OCI-LY3 (cell line): Measurements from ENCODE around the gene OPN5.

Experiments
- H2AFZ ChIP-seq: fragments of 200-600, 300-600 bp; shearing (Covaris generic); 2 replicates; pipeline ENCODE4 v1.6.0; 2014; ENCODE audit warnings: antibody characterized with exemption, low read depth, low read length
- H3K27ac ChIP-seq: fragments of 200-600, 300-600 bp; sonication (generic); 2 replicates; pipeline ENCODE4 v1.5.1; 2014; ENCODE audit warnings: mild to moderate bottlenecking, low read length, moderate library complexity, mixed read lengths
- H3K27me3 ChIP-seq: fragments of 200-600, 300-600 bp; sonication (generic); 2 replicates; pipeline ENCODE4 v1.6.1; 2014; ENCODE audit warnings: low read depth, low read length, mixed read lengths
- H3K36me3 ChIP-seq: fragments of 200-600, 300-600 bp; sonication (generic); replicated peaks from 2 replicates; pipeline ENCODE3; 2014; ENCODE audit warnings: low read depth, low read length, mixed read lengths
- H3K4me1 ChIP-seq: fragments of 300-600, 200-600 bp; sonication (generic); 2 replicates; pipeline ENCODE4 v1.6.1; 2014; ENCODE audit warnings: low read length, mixed read lengths
- H3K4me2 ChIP-seq: fragments of 200-600, 300-600 bp; sonication (generic); 2 replicates; pipeline ENCODE4 v1.6.1; 2014; ENCODE audit warnings: low read length, mixed read lengths
- H3K4me3 ChIP-seq: fragments of 300-600, 200-600 bp; sonication (generic); 2 replicates; pipeline ENCODE4 v1.5.1; 2014; ENCODE audit warnings: antibody characterized with exemption, mild to moderate bottlenecking, low read length, moderate library complexity
- H3K79me2 ChIP-seq: fragments of 300-600, 200-600 bp; shearing (Covaris generic); 2 replicates; pipeline ENCODE4 v1.6.1; 2014; ENCODE audit warnings: mild to moderate bottlenecking, low read length, mixed read lengths
- H3K9ac ChIP-seq: fragments of 300-600, 200-600 bp; shearing (Covaris generic); 2 replicates; pipeline ENCODE4 v1.6.0; 2014; ENCODE audit warnings: mild to moderate bottlenecking, low read length, moderate library complexity
- H3K9me3 ChIP-seq: fragments of 200-600, 300-600 bp; shearing (Covaris generic); 2 replicates; pipeline ENCODE4 v1.6.1; 2014; ENCODE audit warnings: low read length, mixed read lengths; ENCODE audit not compliant: insufficient read depth
- H4K20me1 ChIP-seq: fragments of 200-600, 300-600 bp; sonication (generic); 2 replicates; pipeline ENCODE4 v1.6.1; 2016; ENCODE audit warnings: low read length, mixed read lengths; ENCODE audit not compliant: insufficient read depth
- EZH2phosphoT487 ChIP-seq: fragments of 200-600 bp; shearing (Covaris generic); IDR thresholded peaks from 2 replicates; pipeline ENCODE4 v1.6.1; 2018; ENCODE audit warnings: antibody characterized with exemption, mixed run types, low read depth
- TF ChIP-seq, protein P1 (sequence below): fragments of 200-600, 300-600 bp; sonication (generic); IDR thresholded peaks from 2 replicates; pipeline ENCODE4 v1.5.1; 2014; ENCODE audit warnings: antibody characterized with exemption, low read length, low read depth

OPN5 gene

GRCh38 chr6:47781732-47782131 is at the start of gene OPN5:
TSS of gene OPN5 (plus strand) at chr6:47782032. CDS start at chr6:47782067, 35 bp downstream.
- Histone ChIP-seq H3K4me3 (0 out of 2 replicates have a peak within 1 kb of the TSS, but pooled peaks have one; percentile 1), H3K4me2 (peak within 1 kb of the TSS; percentile 91)
- TF ChIP-seq, protein P1, sequence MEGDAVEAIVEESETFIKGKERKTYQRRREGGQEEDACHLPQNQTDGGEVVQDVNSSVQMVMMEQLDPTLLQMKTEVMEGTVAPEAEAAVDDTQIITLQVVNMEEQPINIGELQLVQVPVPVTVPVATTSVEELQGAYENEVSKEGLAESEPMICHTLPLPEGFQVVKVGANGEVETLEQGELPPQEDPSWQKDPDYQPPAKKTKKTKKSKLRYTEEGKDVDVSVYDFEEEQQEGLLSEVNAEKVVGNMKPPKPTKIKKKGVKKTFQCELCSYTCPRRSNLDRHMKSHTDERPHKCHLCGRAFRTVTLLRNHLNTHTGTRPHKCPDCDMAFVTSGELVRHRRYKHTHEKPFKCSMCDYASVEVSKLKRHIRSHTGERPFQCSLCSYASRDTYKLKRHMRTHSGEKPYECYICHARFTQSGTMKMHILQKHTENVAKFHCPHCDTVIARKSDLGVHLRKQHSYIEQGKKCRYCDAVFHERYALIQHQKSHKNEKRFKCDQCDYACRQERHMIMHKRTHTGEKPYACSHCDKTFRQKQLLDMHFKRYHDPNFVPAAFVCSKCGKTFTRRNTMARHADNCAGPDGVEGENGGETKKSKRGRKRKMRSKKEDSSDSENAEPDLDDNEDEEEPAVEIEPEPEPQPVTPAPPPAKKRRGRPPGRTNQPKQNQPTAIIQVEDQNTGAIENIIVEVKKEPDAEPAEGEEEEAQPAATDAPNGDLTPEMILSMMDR: no peak
- no peak for TF ChIP-seq EZH2phosphoT487

GRCh38 chr6:47733879-47734558 is 47.8 kb upstream of the OPN5 start:
- Histone ChIP-seq H2AFZ (peak overlapping the region; percentile 64), H3K27me3 (no peaks in the 10 kb centered on the region), H3K36me3 (peaks cover 6% of the 10 kb centered on the region), H4K20me1 (no peaks in the 10 kb centered on the region), H3K79me2 (no peaks in the 10 kb centered on the region), H3K4me2 (peak overlapping the region; percentile 63), H3K4me3 (peak overlapping the region; percentile 50), H3K4me1 (peaks cover 55% of the 10 kb centered on the region), H3K27ac (peak overlapping the region; percentile 73), H3K9me3 (no peaks in the 10 kb centered on the region), H3K9ac (peak overlapping the region; percentile 38)
- TF ChIP-seq, protein P1: peak; percentile 95
- TF ChIP-seq EZH2phosphoT487: no peak

More at GRCh38 chr6:47781732-47782131, at the start of gene OPN5:
- Histone ChIP-seq H3K79me2 (no peaks in the 10 kb centered on the region), H3K4me1 (peaks cover 25% of the 10 kb centered on the region), H4K20me1 (no peaks in the 10 kb centered on the region), H3K36me3 (no peaks in the 10 kb centered on the region), H3K27me3 (0 out of 2 replicates have a peak, but pooled peaks cover 3% of the 10 kb centered on the region), H2AFZ (peak within 1 kb of the TSS; percentile 99), H3K9ac (no peak within 1 kb of the TSS; the same call in 1 of the 2 replicates), H3K9me3 (no peaks in the 10 kb centered on the region), H3K27ac (no peak within 1 kb of the TSS)

GRCh38 chr6:47734831-47735481 is 46.9 kb upstream of the OPN5 start:
- Histone ChIP-seq H3K4me2 (peak overlapping the region; percentile 63), H3K4me1 (peaks cover 65% of the 10 kb centered on the region), H3K27me3 (no peaks in the 10 kb centered on the region), H3K27ac (peak overlapping the region; percentile 73), H2AFZ (peak overlapping the region; percentile 64), H3K9me3 (no peaks in the 10 kb centered on the region), H3K4me3 (peak overlapping the region; percentile 50), H3K36me3 (peaks cover 3% of the 10 kb centered on the region), H4K20me1 (no peaks in the 10 kb centered on the region), H3K79me2 (no peaks in the 10 kb centered on the region), H3K9ac (peak overlapping the region; percentile 38)
- TF ChIP-seq, protein P1: no peak
- no peak for TF ChIP-seq EZH2phosphoT487

GRCh38 chr6:47736083-47736700 is 45.6 kb upstream of the OPN5 start:
- Histone ChIP-seq H4K20me1 (no peaks in the 10 kb centered on the region), H3K27me3 (no peaks in the 10 kb centered on the region), H3K79me2 (no peaks in the 10 kb centered on the region), H3K9ac (no peak overlapping the region), H3K36me3 (no peaks in the 10 kb centered on the region), H3K4me2 (no peak overlapping the region), H3K27ac (no peak overlapping the region), H3K4me3 (no peak overlapping the region), H2AFZ (no peak overlapping the region), H3K9me3 (no peaks in the 10 kb centered on the region), H3K4me1 (peaks cover 70% of the 10 kb centered on the region)
- TF ChIP-seq EZH2phosphoT487: no peak
- TF ChIP-seq, protein P1: no peak
